ENCODE measurements around the gene WAPL.

Gene WAPL

DNA sequence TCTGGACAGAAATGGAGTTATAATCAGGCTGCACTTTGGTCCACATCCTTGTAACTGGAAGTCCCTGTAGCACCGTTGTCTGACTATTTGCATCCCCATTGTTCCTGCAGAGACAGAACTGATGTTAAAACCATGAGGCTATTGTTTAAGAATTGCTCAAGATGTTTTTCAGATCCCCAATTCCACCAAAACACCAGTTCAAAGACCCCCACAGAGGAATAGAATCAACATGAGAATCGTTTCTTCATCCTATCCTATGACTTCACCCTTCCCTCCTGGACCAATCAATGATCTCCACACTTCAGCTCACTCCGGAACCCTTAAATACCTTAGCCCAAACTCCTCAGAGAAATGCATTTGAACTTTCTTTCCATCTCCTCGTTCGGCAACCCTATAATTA lies 97.9 kb downstream of the WAPL start:
- DNase-seq (ENCODE audit: insufficient read length, low spot score) (no peak), FAIRE-seq (no peak)
- TF ChIP-seq, protein P1, sequence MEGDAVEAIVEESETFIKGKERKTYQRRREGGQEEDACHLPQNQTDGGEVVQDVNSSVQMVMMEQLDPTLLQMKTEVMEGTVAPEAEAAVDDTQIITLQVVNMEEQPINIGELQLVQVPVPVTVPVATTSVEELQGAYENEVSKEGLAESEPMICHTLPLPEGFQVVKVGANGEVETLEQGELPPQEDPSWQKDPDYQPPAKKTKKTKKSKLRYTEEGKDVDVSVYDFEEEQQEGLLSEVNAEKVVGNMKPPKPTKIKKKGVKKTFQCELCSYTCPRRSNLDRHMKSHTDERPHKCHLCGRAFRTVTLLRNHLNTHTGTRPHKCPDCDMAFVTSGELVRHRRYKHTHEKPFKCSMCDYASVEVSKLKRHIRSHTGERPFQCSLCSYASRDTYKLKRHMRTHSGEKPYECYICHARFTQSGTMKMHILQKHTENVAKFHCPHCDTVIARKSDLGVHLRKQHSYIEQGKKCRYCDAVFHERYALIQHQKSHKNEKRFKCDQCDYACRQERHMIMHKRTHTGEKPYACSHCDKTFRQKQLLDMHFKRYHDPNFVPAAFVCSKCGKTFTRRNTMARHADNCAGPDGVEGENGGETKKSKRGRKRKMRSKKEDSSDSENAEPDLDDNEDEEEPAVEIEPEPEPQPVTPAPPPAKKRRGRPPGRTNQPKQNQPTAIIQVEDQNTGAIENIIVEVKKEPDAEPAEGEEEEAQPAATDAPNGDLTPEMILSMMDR (IDR thresholded peaks at IDR 0.05; ENCODE audit: insufficient read depth, missing control alignments) = no peak

DNA sequence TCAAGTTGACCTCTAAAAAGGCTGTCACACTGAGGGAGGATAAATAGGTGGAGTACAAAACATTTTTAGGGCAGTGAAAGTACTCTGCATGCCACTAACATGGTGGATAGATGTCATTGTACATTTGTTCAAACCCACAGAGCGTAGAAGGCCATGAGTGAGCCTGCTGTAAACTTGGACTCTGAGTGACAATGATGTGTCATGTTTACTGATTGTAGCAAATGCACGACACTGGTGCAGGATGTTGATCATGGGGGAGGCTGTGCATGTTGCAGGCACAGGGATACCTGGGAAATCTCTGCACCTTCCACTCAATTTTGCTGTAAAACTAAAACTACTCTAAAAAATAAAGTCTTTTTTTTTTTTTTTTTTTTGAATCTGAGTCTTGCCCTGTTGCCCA lies 102.5 kb downstream of the WAPL start:
- TF ChIP-seq, protein P1 (IDR thresholded peaks at IDR 0.05; ENCODE audit: insufficient read depth, missing control alignments) = no peak
- FAIRE-seq = no peak

DNA sequence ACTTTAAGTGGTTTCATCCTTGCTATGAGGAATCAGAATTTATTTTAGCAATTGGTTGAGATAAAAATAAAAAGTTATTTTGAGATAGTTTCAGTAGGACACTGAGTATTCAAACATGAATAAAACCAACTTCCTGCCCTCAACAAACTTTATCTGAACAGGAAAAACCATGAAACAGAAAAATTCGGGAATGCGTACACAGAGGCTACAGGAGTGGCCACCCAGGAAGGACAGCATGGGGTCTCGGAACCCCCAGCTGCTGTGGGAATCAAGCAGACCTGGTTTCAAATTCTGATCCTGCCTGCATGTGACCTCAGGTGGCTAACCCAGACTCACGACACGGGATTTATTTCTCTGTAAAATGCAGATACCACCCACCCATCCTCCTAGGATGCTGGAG lies 106.0 kb downstream of the WAPL start:
- TF ChIP-seq, protein P1 (IDR thresholded peaks at IDR 0.05; ENCODE audit: insufficient read depth, missing control alignments) = no peak
- DNase-seq (ENCODE audit: insufficient read length, low spot score) = no peak
- FAIRE-seq = no peak

More for the DNA sequence above, 102.5 kb downstream of the WAPL start:
- no peak for DNase-seq (ENCODE audit: insufficient read length, low spot score)

DNA sequence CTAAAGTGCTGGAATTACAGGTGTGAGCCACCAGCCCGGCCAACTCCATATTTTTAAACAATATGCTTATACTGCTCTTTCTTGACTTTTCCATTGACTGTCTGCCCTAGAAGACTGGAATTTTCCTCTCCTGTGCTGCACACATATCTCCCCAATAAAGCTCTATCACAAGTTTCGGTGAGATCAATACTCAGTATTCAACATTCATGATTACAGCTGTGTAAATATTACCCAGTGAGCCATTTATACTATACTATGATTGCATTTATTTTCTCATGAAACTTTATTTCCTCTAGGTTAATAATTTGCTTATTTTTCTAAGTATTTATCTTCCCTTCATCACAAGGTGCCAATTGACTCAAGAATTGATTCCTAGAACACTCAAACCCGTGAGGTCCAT lies 106.5 kb downstream of the WAPL start:
- FAIRE-seq = no peak
- TF ChIP-seq, protein P1 (IDR thresholded peaks at IDR 0.05; ENCODE audit: insufficient read depth, missing control alignments) = no peak
- DNase-seq (ENCODE audit: insufficient read length, low spot score) = no peak

DNA sequence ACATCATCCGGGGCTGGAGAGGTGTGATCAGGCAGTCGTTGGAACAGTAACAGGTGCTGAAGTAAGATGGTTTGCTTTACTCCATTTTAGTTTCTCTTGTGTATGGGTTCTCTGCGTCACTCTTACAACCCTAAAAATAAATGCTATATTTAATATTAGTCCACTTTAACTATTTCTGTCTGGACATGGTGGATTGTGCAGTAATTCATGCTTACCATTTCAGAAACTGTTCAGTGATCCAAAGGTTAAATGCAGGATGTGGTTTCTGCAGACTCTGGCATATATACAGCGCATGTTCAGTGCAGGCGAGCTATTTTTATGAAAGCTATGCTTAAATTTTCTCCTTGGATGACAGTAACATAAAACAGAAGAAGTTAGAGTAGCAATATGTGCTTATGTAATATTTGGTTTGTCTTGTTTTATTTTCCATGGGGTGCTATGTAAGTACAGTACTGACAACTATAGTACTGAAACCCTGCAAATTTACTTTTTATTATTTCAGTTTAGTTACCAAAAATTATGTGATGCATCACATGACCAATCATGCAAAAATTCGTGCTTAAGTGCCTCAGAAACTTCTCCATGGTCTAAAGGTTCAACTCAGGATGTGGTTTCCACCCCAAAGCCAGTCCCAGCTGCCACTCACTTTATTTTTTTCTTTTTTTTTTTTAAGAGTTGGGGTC lies 108.4 kb downstream of the WAPL start:
- no peak for FAIRE-seq
- no peak for DNase-seq (ENCODE audit: insufficient read length, low spot score)
- TF ChIP-seq, protein P1 (IDR thresholded peaks at IDR 0.05; ENCODE audit: insufficient read depth, missing control alignments) = no peak

DNA sequence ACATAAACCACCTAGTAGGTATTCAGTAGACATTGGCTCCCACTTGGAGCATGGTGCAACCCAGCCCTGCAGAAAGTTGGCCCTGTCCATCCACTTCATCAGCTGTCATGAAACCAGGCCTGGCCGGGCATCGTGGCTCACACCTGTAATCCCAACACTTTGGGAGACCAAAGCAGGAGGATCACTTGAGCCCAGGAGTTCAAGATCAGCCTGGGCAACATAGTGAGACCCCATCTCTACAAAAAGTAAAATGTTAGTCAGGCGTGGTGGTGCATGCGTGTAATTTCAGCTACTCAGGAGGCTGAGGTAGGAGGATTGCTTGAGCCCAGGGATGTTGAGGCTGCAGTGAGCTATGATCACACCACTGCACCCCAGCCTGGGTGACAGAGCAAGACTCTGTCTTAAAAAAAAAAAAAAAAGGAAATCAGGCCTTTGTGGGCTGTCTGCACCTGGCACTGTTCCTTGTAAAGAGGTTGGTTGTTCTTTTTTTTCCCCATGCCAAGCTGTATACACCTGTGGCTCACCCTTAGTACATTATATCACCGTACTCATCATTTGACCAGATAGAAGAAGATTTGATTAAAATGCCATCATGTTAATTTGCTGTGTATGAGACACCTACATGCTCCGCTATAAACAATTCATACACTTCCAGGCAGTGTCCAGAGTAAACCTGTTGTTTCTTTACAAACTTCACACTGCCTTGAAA lies 109.6 kb downstream of the WAPL start:
- no peak for FAIRE-seq
- no peak for DNase-seq (ENCODE audit: insufficient read length, low spot score)
- TF ChIP-seq, protein P1 (IDR thresholded peaks at IDR 0.05; ENCODE audit: insufficient read depth, missing control alignments) = no peak

DNA sequence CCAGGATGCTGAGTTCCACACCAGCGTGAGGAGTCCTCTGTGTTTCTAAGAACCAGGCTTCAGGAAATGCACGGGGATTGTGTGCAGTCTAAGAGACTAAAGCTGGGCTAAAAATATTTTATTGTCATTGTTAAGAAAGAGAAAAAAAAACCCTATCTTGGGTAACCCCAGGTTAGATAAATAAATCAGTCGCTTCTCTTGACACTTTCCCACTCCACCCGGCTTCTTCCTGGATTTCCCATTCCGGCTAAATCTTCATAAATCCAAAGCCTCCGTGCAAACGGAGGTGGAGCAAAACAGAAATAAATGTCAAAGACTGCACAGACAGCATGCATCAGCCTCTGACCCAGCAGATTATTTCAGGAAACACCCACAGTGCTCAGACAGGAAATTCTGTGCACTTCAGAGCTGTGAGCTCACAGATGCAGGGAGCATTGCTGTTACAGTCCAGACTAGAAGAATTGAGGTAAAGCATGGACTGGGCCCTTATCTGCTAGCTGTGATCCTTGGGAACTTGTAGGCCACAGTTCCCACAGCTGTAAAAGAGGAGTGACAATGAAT lies 110.2 kb downstream of the WAPL start:
- no peak for FAIRE-seq
- TF ChIP-seq, protein P1 (IDR thresholded peaks at IDR 0.05; ENCODE audit: insufficient read depth, missing control alignments) = no peak
- DNase-seq (ENCODE audit: insufficient read length, low spot score) = no peak

All from D721Med (cell line).